GM10266 (cell line): ENCODE measurements around the gene ADGRE3.
"Not testable (repeated sequence)": the region's sequence is repeated elsewhere in the genome, so short reads cannot be mapped to it uniquely, and the experiment has no call there.

ENCODE experiments used
- DNase-seq: peaks from one replicate; pipeline ENCODE4 v3.0.0; 2012; ENCODE audit errors: extremely low spot score
- CTCF ChIP-seq: IDR thresholded peaks from 2 replicates; pipeline ENCODE4 v1.5.1; 2012; ENCODE audit warnings: mild to moderate bottlenecking, low read depth; ENCODE audit not compliant: control insufficient read depth, insufficient read depth; ENCODE audit errors: missing control alignments

ADGRE3 gene

GRCh38 chr19:14649020-14649419, 25.6 kb downstream of the ADGRE3 start:
- no peak for TF ChIP-seq CTCF
- no peak for DNase-seq

GRCh38 chr19:14648506-14648905, 26.1 kb downstream of the ADGRE3 start:
- TF ChIP-seq CTCF = no peak
- no peak for DNase-seq

- TF ChIP-seq CTCF = no peak
- DNase-seq = no peak
These were observed 34.9 kb downstream of the ADGRE3 start for GRCh38 chr19:14639536-14640277.

GRCh38 chr19:14632286-14632685, 42.4 kb downstream of the ADGRE3 start:
- DNase-seq = peak; percentile 33
- TF ChIP-seq CTCF = no peak

- TF ChIP-seq CTCF = no peak
- no peak for DNase-seq
These were observed 45.1 kb downstream of the ADGRE3 start for GRCh38 chr19:14629557-14629956.

- DNase-seq = not testable (repeated sequence)
These were observed 50.2 kb downstream of the ADGRE3 start for GRCh38 chr19:14624491-14624890.

GRCh38 chr19:14619404-14619803, 55.2 kb downstream of the ADGRE3 start:
- TF ChIP-seq CTCF = no peak
- DNase-seq = no peak

- DNase-seq = no peak
- no peak for TF ChIP-seq CTCF
These were observed 58.2 kb downstream of the ADGRE3 start for GRCh38 chr19:14616407-14616806.
